GM12878 (cell line): ENCODE measurements around the gene NELL1.

ENCODE experiments used
- CBX5 ChIP-seq: sonication (generic); IDR thresholded peaks from 2 replicates; pipeline ENCODE4 v1.6.1; 2016; ENCODE audit warnings: low read depth, moderate library complexity, mild to moderate bottlenecking, inconsistent platforms
- ESRRA ChIP-seq: IDR thresholded peaks from 2 replicates; pipeline ENCODE4 v1.6.1; 2012; ENCODE audit warnings: mild to moderate bottlenecking, low read length, improper control_type of control experiment
- GABPA ChIP-seq: IDR thresholded peaks from 2 replicates; pipeline ENCODE4 v1.6.1; 2014; ENCODE audit warnings: antibody characterized with exemption, low read depth, mild to moderate bottlenecking, inconsistent platforms
- POLR2AphosphoS2 ChIP-seq: IDR thresholded peaks from 2 replicates; pipeline ENCODE4 v1.6.1; 2011; ENCODE audit warnings: low read depth, mild to moderate bottlenecking, low read length, improper control_type of control experiment, moderate library complexity
- RCOR1 ChIP-seq: conservative IDR thresholded peaks from 2 replicates; pipeline ENCODE4 v1.6.1; 2012; ENCODE audit warnings: low read depth, low read length, improper control_type of control experiment
- SIN3A ChIP-seq: IDR thresholded peaks from 2 replicates; pipeline ENCODE4 v1.6.1; 2012; ENCODE audit warnings: low read depth, low read length, improper control_type of control experiment
- TAF1 ChIP-seq: IDR thresholded peaks from 2 replicates; pipeline ENCODE4 v1.6.1; 2011; ENCODE audit warnings: mild to moderate bottlenecking, low read depth, low read length, borderline replicate concordance
- TARDBP ChIP-seq: IDR thresholded peaks from 2 replicates; pipeline ENCODE4 v1.6.1; 2016; ENCODE audit warnings: borderline replicate concordance
- TF ChIP-seq, protein P1 (sequence below): IDR thresholded peaks from 2 replicates; pipeline ENCODE4 v1.6.1; 2012; ENCODE audit warnings: low read depth, low read length, improper control_type of control experiment
- TF ChIP-seq, protein P2 (sequence below): IDR thresholded peaks from 2 replicates; pipeline ENCODE4 v1.6.1; 2011; ENCODE audit warnings: mild to moderate bottlenecking, low read depth, low read length, moderate library complexity; ENCODE audit not compliant: insufficient replicate concordance
- TF ChIP-seq, protein P3 (sequence below), 3 experiments: IDR thresholded peaks in 2 of 3; conservative IDR thresholded peaks in 1 of 3; 2 replicates each; pipeline ENCODE4 v1.5.1; 2011; ENCODE audit warnings: low read depth in 3 of 3, low read length in 3 of 3, mild to moderate bottlenecking in 3 of 3, control low read depth in 2 of 3, moderate library complexity in 2 of 3, inconsistent platforms in 1 of 3, mixed read lengths in 1 of 3; ENCODE audit not compliant: control insufficient read depth in 2 of 3, insufficient read depth in 1 of 3; ENCODE audit errors: extremely low read depth in 1 of 3
- TF ChIP-seq, protein P4 (sequence below): fragments of 450-650 bp; IDR thresholded peaks from 2 replicates; pipeline ENCODE4 v1.6.1; 2018; ENCODE audit warnings: borderline replicate concordance, mild to moderate bottlenecking; ENCODE audit not compliant: partially characterized antibody
- TF ChIP-seq, protein P5 (sequence below): IDR thresholded peaks from 2 replicates; pipeline ENCODE4 v1.6.1; 2012; ENCODE audit warnings: mild to moderate bottlenecking, low read depth, low read length

DNA sequence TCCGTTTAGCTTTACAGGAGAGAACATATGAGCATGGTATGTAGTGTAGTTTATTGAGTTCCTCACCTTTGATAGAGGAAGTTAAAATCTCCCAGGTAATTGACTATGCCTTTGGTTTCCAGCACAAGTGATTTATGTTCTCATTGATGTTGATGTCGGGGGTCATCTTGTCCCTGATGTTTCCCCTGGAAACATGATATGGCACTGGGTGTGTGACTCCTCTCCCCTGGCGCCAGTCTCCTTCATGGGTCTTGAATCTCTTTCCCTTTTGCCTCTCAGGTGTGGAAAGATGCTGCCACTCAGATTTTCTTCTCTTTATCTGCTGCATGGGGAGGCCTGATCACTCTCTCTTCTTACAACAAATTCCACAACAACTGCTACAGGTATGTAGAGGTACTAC, 41.7 kb upstream of the NELL1 start:
- TF ChIP-seq, protein P1, sequence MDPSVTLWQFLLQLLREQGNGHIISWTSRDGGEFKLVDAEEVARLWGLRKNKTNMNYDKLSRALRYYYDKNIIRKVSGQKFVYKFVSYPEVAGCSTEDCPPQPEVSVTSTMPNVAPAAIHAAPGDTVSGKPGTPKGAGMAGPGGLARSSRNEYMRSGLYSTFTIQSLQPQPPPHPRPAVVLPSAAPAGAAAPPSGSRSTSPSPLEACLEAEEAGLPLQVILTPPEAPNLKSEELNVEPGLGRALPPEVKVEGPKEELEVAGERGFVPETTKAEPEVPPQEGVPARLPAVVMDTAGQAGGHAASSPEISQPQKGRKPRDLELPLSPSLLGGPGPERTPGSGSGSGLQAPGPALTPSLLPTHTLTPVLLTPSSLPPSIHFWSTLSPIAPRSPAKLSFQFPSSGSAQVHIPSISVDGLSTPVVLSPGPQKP = no peak
- TF ChIP-seq CBX5 = no peak
- TF ChIP-seq TARDBP = no peak
- TF ChIP-seq, protein P2, sequence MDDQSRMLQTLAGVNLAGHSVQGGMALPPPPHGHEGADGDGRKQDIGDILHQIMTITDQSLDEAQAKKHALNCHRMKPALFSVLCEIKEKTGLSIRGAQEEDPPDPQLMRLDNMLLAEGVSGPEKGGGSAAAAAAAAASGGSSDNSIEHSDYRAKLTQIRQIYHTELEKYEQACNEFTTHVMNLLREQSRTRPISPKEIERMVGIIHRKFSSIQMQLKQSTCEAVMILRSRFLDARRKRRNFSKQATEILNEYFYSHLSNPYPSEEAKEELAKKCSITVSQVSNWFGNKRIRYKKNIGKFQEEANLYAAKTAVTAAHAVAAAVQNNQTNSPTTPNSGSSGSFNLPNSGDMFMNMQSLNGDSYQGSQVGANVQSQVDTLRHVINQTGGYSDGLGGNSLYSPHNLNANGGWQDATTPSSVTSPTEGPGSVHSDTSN = no peak
- TF ChIP-seq, protein P3, sequence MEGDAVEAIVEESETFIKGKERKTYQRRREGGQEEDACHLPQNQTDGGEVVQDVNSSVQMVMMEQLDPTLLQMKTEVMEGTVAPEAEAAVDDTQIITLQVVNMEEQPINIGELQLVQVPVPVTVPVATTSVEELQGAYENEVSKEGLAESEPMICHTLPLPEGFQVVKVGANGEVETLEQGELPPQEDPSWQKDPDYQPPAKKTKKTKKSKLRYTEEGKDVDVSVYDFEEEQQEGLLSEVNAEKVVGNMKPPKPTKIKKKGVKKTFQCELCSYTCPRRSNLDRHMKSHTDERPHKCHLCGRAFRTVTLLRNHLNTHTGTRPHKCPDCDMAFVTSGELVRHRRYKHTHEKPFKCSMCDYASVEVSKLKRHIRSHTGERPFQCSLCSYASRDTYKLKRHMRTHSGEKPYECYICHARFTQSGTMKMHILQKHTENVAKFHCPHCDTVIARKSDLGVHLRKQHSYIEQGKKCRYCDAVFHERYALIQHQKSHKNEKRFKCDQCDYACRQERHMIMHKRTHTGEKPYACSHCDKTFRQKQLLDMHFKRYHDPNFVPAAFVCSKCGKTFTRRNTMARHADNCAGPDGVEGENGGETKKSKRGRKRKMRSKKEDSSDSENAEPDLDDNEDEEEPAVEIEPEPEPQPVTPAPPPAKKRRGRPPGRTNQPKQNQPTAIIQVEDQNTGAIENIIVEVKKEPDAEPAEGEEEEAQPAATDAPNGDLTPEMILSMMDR (IDR thresholded peaks at IDR 0.05 in 2 of 3, conservative IDR thresholded peaks at IDR 0.05 in 1 of 3; ENCODE audit: control insufficient read depth in 2 of 3, extremely low read depth in 1 of 3, insufficient read depth in 1 of 3, low read depth in 3 of 3, low read length in 3 of 3) = no peak
- TF ChIP-seq POLR2AphosphoS2 = no peak
- no peak for TF ChIP-seq GABPA
- TF ChIP-seq SIN3A = no peak
- TF ChIP-seq, protein P4, sequence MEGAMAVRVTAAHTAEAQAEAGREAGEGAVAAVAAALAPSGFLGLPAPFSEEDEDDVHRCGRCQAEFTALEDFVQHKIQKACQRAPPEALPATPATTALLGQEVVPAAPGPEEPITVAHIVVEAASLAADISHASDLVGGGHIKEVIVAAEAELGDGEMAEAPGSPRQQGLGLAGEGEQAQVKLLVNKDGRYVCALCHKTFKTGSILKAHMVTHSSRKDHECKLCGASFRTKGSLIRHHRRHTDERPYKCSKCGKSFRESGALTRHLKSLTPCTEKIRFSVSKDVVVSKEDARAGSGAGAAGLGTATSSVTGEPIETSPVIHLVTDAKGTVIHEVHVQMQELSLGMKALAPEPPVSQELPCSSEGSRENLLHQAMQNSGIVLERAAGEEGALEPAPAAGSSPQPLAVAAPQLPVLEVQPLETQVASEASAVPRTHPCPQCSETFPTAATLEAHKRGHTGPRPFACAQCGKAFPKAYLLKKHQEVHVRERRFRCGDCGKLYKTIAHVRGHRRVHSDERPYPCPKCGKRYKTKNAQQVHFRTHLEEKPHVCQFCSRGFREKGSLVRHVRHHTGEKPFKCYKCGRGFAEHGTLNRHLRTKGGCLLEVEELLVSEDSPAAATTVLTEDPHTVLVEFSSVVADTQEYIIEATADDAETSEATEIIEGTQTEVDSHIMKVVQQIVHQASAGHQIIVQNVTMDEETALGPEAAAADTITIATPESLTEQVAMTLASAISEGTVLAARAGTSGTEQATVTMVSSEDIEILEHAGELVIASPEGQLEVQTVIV = no peak
- no peak for TF ChIP-seq ESRRA
- TF ChIP-seq TAF1 = no peak
- TF ChIP-seq RCOR1 = no peak
- TF ChIP-seq, protein P5, sequence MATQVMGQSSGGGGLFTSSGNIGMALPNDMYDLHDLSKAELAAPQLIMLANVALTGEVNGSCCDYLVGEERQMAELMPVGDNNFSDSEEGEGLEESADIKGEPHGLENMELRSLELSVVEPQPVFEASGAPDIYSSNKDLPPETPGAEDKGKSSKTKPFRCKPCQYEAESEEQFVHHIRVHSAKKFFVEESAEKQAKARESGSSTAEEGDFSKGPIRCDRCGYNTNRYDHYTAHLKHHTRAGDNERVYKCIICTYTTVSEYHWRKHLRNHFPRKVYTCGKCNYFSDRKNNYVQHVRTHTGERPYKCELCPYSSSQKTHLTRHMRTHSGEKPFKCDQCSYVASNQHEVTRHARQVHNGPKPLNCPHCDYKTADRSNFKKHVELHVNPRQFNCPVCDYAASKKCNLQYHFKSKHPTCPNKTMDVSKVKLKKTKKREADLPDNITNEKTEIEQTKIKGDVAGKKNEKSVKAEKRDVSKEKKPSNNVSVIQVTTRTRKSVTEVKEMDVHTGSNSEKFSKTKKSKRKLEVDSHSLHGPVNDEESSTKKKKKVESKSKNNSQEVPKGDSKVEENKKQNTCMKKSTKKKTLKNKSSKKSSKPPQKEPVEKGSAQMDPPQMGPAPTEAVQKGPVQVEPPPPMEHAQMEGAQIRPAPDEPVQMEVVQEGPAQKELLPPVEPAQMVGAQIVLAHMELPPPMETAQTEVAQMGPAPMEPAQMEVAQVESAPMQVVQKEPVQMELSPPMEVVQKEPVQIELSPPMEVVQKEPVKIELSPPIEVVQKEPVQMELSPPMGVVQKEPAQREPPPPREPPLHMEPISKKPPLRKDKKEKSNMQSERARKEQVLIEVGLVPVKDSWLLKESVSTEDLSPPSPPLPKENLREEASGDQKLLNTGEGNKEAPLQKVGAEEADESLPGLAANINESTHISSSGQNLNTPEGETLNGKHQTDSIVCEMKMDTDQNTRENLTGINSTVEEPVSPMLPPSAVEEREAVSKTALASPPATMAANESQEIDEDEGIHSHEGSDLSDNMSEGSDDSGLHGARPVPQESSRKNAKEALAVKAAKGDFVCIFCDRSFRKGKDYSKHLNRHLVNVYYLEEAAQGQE = no peak
